ENCODE measurements around the gene POTEB3.
"Not testable (repeated sequence)": the region's sequence is repeated elsewhere in the genome, so short reads cannot be mapped to it uniquely, and the experiment has no call there.

DNA sequence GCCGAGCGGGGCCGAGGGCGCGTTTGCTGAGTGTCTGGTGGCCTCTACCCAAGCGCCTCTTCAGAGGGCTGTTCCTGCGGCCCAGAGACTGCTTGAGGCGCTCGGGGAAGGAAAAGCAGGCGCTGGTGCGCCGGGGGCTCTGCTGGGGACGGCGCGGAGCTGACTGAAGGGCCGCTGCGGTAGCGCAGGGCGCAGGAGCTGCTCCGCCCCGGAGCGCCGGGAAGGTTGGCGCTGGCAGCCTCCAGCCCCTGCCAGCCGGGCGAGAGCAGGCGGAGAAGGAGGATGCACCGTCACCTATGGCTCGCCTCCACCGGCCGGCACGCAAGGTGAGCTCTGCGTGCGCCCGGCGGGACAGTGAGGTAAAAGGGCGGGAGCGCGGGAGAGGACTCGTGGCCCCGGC lies 11.2 kb upstream of the POTEB3 start:
- TF ChIP-seq POLR2A, EP300, POLR2AphosphoS5 (IDR thresholded peaks at IDR 0.05): not testable (repeated sequence)
- TF ChIP-seq, protein P1, sequence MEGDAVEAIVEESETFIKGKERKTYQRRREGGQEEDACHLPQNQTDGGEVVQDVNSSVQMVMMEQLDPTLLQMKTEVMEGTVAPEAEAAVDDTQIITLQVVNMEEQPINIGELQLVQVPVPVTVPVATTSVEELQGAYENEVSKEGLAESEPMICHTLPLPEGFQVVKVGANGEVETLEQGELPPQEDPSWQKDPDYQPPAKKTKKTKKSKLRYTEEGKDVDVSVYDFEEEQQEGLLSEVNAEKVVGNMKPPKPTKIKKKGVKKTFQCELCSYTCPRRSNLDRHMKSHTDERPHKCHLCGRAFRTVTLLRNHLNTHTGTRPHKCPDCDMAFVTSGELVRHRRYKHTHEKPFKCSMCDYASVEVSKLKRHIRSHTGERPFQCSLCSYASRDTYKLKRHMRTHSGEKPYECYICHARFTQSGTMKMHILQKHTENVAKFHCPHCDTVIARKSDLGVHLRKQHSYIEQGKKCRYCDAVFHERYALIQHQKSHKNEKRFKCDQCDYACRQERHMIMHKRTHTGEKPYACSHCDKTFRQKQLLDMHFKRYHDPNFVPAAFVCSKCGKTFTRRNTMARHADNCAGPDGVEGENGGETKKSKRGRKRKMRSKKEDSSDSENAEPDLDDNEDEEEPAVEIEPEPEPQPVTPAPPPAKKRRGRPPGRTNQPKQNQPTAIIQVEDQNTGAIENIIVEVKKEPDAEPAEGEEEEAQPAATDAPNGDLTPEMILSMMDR (IDR thresholded peaks at IDR 0.05), result not testable (repeated sequence)
